Measurements from ENCODE around the gene DUSP28. TPM values are rescaled to one million over a fixed set of nuclear protein-coding genes. Genes with fewer than 3 reads are reported as not detected.

The DUSP28 gene
- total RNA-seq, 1 experiment from 2014 or later = 2.3 TPM

GRCh38 chr2:240584486-240585031 is 24.4 kb downstream of the DUSP28 start:
- Mint-ChIP-seq H3K4me3 (peak overlapping the region; percentile 97), H3K4me1 (peaks cover 39% of the 10 kb centered on the region), H3K36me3 (no peaks in the 10 kb centered on the region; the same call in 1 of the 2 replicates), H3K27ac (peak overlapping the region; percentile 84), H3K27me3 (ENCODE audit: low read depth) (no peaks in the 10 kb centered on the region), H3K9me3 (no peaks in the 10 kb centered on the region)
- TF ChIP-seq TP53 (CRISPR knock-in tag; IDR thresholded peaks at IDR 0.05) = no peak
- no peak for TF ChIP-seq NFATC4 (CRISPR knock-in tag; IDR thresholded peaks at IDR 0.05)
- TF ChIP-seq JAZF1 (CRISPR knock-in tag; IDR thresholded peaks at IDR 0.05) = no peak
- TF ChIP-seq, protein P1, sequence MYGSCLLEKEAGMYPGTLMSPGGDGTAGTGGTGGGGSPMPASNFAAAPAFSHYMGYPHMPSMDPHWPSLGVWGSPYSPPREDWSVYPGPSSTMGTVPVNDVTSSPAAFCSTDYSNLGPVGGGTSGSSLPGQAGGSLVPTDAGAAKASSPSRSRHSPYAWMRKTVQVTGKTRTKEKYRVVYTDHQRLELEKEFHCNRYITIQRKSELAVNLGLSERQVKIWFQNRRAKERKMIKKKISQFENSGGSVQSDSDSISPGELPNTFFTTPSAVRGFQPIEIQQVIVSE (CRISPR knock-in tag; IDR thresholded peaks at IDR 0.05; ENCODE audit: borderline replicate concordance) = no peak
- TF ChIP-seq JUN (CRISPR knock-in tag; IDR thresholded peaks at IDR 0.05) = no peak
- TF ChIP-seq EMX1 (CRISPR knock-in tag; IDR thresholded peaks at IDR 0.05) = no peak
- no peak for TF ChIP-seq SMAD4 (CRISPR knock-in tag; IDR thresholded peaks at IDR 0.05)
- TF ChIP-seq ATF2 (CRISPR knock-in tag; IDR thresholded peaks at IDR 0.05; ENCODE audit: borderline replicate concordance, low read depth) = no peak
- no peak for TF ChIP-seq SP1 (CRISPR knock-in tag; conservative IDR thresholded peaks at IDR 0.05)
- ChIA-PET CTCF (interaction anchor here (0.9 to 4.0 kb wide), 4 partner anchors 16 to 65 kb away, joined by 3 to 40 read pairs (median 10); no protein-coding TSS in a partner anchor), POLR2A (no interaction called here)
- ATAC-seq (peak; percentile 46), DNase-seq (ENCODE audit: low spot score) (no peak)

DNA sequence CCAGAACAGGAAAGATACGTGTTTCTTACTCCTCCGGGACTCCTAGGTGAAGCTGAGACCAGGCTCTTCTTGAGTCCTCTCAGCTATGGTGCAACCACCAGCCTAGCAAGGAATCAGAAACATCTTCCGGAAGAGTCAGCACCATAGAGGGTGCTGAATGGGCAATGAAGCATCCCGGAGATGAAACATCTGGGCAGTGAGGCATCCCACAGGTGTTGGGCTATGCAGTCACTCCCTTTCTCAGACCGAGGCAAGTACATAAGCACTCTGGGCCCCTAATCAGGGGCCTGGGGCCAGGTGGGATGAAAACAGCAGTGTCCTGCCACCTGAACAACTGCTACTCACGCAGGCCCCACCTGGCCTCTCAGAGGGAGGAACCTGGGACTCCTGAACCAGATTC is 24.9 kb downstream of the DUSP28 start:
- POLR2A ChIA-PET = interaction anchor here (0.6 to 1.4 kb wide), 2 partner anchors 37 to 1062 kb away, joined by 3 to 5 read pairs; no protein-coding TSS in a partner anchor
- no peaks in the 10 kb centered on the region for H3K27me3 Mint-ChIP-seq (ENCODE audit: low read depth)
- no peak for TF ChIP-seq CREM (CRISPR knock-in tag; IDR thresholded peaks at IDR 0.05)
- no peak for TF ChIP-seq ERG (CRISPR knock-in tag; IDR thresholded peaks at IDR 0.05)
- TF ChIP-seq ZBTB43 (CRISPR knock-in tag; IDR thresholded peaks at IDR 0.05) = no peak
- TF ChIP-seq, protein P2, sequence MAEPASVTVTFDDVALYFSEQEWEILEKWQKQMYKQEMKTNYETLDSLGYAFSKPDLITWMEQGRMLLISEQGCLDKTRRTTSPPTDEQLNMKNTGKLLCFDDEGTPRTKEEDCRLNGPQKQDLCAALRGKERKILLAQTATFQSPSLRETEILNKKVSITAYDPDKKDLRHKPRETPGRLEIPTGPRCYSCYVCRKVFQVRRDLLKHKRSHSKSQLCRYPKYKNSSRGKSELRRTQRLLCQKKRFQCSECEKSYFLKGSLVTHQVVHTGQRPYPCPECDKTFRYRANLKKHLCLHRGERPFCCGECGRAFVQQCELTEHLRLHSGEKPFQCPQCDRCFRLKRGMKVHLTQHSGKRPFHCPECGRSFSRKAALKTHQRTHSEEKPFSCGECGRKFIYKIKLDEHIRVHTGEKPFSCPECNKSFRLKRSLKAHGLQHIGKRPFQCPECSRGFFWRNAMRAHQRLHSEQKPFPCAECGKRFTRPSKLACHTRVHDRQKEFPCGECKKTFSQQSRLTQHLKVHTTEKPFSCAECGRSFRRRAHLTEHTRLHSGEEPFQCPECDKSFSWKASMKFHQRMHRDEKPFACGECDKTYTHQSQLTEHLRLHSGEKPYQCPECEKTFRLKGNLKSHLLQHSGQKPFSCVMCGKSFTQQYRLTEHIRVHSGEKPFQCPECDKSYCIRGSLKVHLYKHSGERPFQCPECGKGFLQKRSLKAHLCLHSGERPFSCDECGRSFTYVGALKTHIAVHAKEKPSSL (CRISPR knock-in tag; conservative IDR thresholded peaks at IDR 0.05) = no peak
- TF ChIP-seq SP1 (CRISPR knock-in tag; conservative IDR thresholded peaks at IDR 0.05) = no peak
- TF ChIP-seq NFE2L1 (CRISPR knock-in tag; IDR thresholded peaks at IDR 0.05) = no peak
- TF ChIP-seq ZNF219 (CRISPR knock-in tag; IDR thresholded peaks at IDR 0.05; ENCODE audit: borderline replicate concordance) = no peak
- peak overlapping the region; percentile 84 for H3K27ac Mint-ChIP-seq
- H3K4me1 Mint-ChIP-seq = peaks cover 34% of the 10 kb centered on the region
- no peaks in the 10 kb centered on the region; the same call in 1 of the 2 replicates for H3K36me3 Mint-ChIP-seq
- no peak for ATAC-seq
- CTCF ChIA-PET = interaction anchor here (0.9 to 4.0 kb wide), 7 partner anchors 16 to 65 kb away, joined by 3 to 40 read pairs (median 12); partner anchors contain the start of gene RNPEPL1
- peak overlapping the region; percentile 97 for H3K4me3 Mint-ChIP-seq
- H3K9me3 Mint-ChIP-seq = no peaks in the 10 kb centered on the region
- no peak for DNase-seq (ENCODE audit: low spot score)

Measured in WTC11 (cell line).